HCT116 (cell line): ENCODE data around the gene PPP6C. TPM values are rescaled to one million over a fixed set of nuclear protein-coding genes. Genes with fewer than 3 reads are reported as not detected.

Experiments
- ATAC-seq: fragments of 200-7000 bp; cut with Tn5 transposase; 2 replicates; pipeline ENCODE4 v1.9.1; 2020; ENCODE audit warnings: mild to moderate bottlenecking, moderate library complexity
- BruUV-seq: library from RNA; stranded (reverse); fragments of 400-500 nt; replicated peaks from 2 replicates; lab custom pipeline; 2021; lab: Mats Ljungman, UMichigan
- CTCF ChIA-PET: fragments of 300-600 bp; sonication (Branson Sonifier 250); formaldehyde crosslinking; loops from one replicate; lab custom pipeline; 2021; ENCODE audit warnings: antibody characterized with exemption; lab: Charles Lee
- POLR2A ChIA-PET: fragments of 300-600, 350-600 bp; sonication (Branson Sonifier 250); formaldehyde crosslinking; loops from one replicate; lab custom pipeline; 2021; ENCODE audit warnings: antibody characterized with exemption; lab: Charles Lee
- RAD21 ChIA-PET, 2 experiments: fragments of 300-600 bp; sonication (Branson Sonifier 250); formaldehyde crosslinking; loops; one replicate each; lab custom pipeline; 2023; ENCODE audit warnings: low total read pairs in 2 of 2; ENCODE audit not compliant: uncharacterized antibody in 2 of 2, unreplicated experiment in 2 of 2, low non-redundant PET in 1 of 2; lab: Charles Lee
- DNase-seq: peaks from one replicate; pipeline ENCODE4 v3.0.0-alpha.2; 2010; ENCODE audit warnings: low read depth, low spot score
- H2AFZ ChIP-seq: fragments of 200-600 bp; shearing (Covaris generic), sonication (generic); 2 replicates; pipeline ENCODE4 v1.6.1; 2017; ENCODE audit warnings: low read depth, mixed run types, mixed read lengths, antibody characterized with exemption, low read length; ENCODE audit not compliant: poor library complexity, severe bottlenecking
- H3K27ac ChIP-seq: 2 replicates; pipeline ENCODE4 v1.5.1; 2012; ENCODE audit warnings: low read depth, low read length
- H3K27me3 ChIP-seq: fragments of 200-600 bp; sonication (generic); 2 replicates; pipeline ENCODE4 v1.6.1; 2016; ENCODE audit warnings: mixed run types, low read length, mixed read lengths; ENCODE audit not compliant: insufficient read depth
- H3K36me3 ChIP-seq, 2 experiments: fragments of 200-500 bp in 1 of 2; fragments of 200-600 bp in 1 of 2; sonication (Bioruptor generic) in 1 of 2; sonication (generic) in 1 of 2; 2 replicates each; pipeline versions ENCODE4 v1.5.1 to v1.6.1; 2014 to 2016; ENCODE audit warnings: low read length in 2 of 2, inconsistent platforms in 1 of 2, mixed read lengths in 1 of 2, mixed run types in 1 of 2; ENCODE audit not compliant: insufficient read depth in 2 of 2, control insufficient read depth in 1 of 2
- H3K4me1 ChIP-seq, 2 experiments: fragments of 200-600 bp in 1 of 2; sonication (generic) in 1 of 2; 2 replicates each; pipeline versions ENCODE4 v1.5.1 to v1.6.1; 2012 to 2017; ENCODE audit warnings: low read length in 2 of 2, inconsistent platforms in 1 of 2, mild to moderate bottlenecking in 1 of 2, mixed read lengths in 1 of 2, mixed run types in 1 of 2, moderate library complexity in 1 of 2; ENCODE audit not compliant: insufficient read depth in 2 of 2, control insufficient read depth in 1 of 2
- H3K4me2 ChIP-seq: fragments of 200-600 bp; sonication (generic); 2 replicates; pipeline ENCODE4 v1.6.1; 2017; ENCODE audit warnings: mixed run types, low read length, mixed read lengths
- H3K4me3 ChIP-seq, 2 experiments: fragments of 200-600 bp in 1 of 2; sonication (generic) in 1 of 2; replicated peaks in 1 of 2; 2 replicates each; pipeline ENCODE4 v1.5.1; 2011 to 2016; ENCODE audit warnings: low read length in 2 of 2, control low read depth in 1 of 2, low read depth in 1 of 2, mild to moderate bottlenecking in 1 of 2, mixed read lengths in 1 of 2, mixed run types in 1 of 2
- H3K79me2 ChIP-seq: fragments of 200-600 bp; sonication (generic); 2 replicates; pipeline ENCODE4 v1.6.1; 2017; ENCODE audit warnings: mild to moderate bottlenecking, mixed run types, low read length, moderate library complexity, mixed read lengths; ENCODE audit not compliant: insufficient read depth
- H3K9ac ChIP-seq: fragments of 200-600 bp; sonication (generic); 2 replicates; pipeline ENCODE4 v1.6.1; 2016; ENCODE audit warnings: low read length, mixed read lengths
- H3K9me2 ChIP-seq: fragments of 200-600 bp; sonication (generic), shearing (Covaris generic); 2 replicates; pipeline ENCODE4 v1.6.1; 2017; ENCODE audit warnings: mixed run types, mild to moderate bottlenecking, moderate library complexity; ENCODE audit not compliant: insufficient read depth
- H3K9me3 ChIP-seq, 2 experiments: fragments of 200-500 bp in 1 of 2; fragments of 200-600 bp in 1 of 2; sonication (Bioruptor generic) in 1 of 2; sonication (generic) in 1 of 2; 2 replicates each; pipeline ENCODE4 v1.6.1; 2014 to 2017; ENCODE audit warnings: low read length in 2 of 2, mixed read lengths in 2 of 2, inconsistent platforms in 1 of 2, low read depth in 1 of 2, mild to moderate bottlenecking in 1 of 2, mixed run types in 1 of 2, moderate library complexity in 1 of 2; ENCODE audit not compliant: control insufficient read depth in 1 of 2, insufficient read depth in 1 of 2
- H4K20me1 ChIP-seq: fragments of 200-600 bp; sonication (generic), shearing (Covaris generic); 2 replicates; pipeline ENCODE4 v1.6.1; 2017; ENCODE audit warnings: mixed run types, mild to moderate bottlenecking, moderate library complexity; ENCODE audit not compliant: insufficient read depth
- ATF3 ChIP-seq: IDR thresholded peaks from 2 replicates; pipeline ENCODE4 v1.6.1; 2012
- CBX3 ChIP-seq: IDR thresholded peaks from 2 replicates; pipeline ENCODE4 v1.6.1; 2012; ENCODE audit warnings: low read depth
- CEBPB ChIP-seq: IDR thresholded peaks from 2 replicates; pipeline ENCODE4 v1.6.1; 2012; ENCODE audit warnings: low read depth
- EZH2 ChIP-seq: fragments of 200-600 bp; sonication (generic); IDR thresholded peaks from 2 replicates; pipeline ENCODE4 v1.6.1; 2017; ENCODE audit warnings: antibody characterized with exemption, mixed run types
- EZH2phosphoT487 ChIP-seq: fragments of 200-600 bp; IDR thresholded peaks from 2 replicates; pipeline ENCODE4 v1.6.1; 2018; ENCODE audit warnings: antibody characterized with exemption, borderline replicate concordance
- FOSL1 ChIP-seq: IDR thresholded peaks from 2 replicates; pipeline ENCODE4 v1.6.1; 2012; ENCODE audit warnings: low read depth
- JUND ChIP-seq: IDR thresholded peaks from 2 replicates; pipeline ENCODE4 v1.6.1; 2012
- MAX ChIP-seq: IDR thresholded peaks from 2 replicates; pipeline ENCODE4 v1.6.1; 2012
- POLR2AphosphoS5 ChIP-seq: IDR thresholded peaks from 2 replicates; pipeline ENCODE4 v1.6.1; 2011; ENCODE audit warnings: mild to moderate bottlenecking, low read depth, low read length, moderate library complexity
- RAD21 ChIP-seq: IDR thresholded peaks from 2 replicates; pipeline ENCODE4 v1.6.1; 2012; ENCODE audit warnings: low read depth, mild to moderate bottlenecking
- TCF7L2 ChIP-seq: IDR thresholded peaks from 2 replicates; pipeline ENCODE4 v1.7.0; 2011; ENCODE audit warnings: borderline replicate concordance, inconsistent platforms; ENCODE audit not compliant: insufficient read depth, insufficient read length; ENCODE audit errors: extremely low read depth
- YY1 ChIP-seq: IDR thresholded peaks from 2 replicates; pipeline ENCODE4 v1.6.1; 2011; ENCODE audit warnings: low read length, low read depth, moderate library complexity, mild to moderate bottlenecking; ENCODE audit not compliant: insufficient replicate concordance; ENCODE audit errors: extremely low read depth
- ZBTB33 ChIP-seq: IDR thresholded peaks from 2 replicates; pipeline ENCODE4 v1.6.1; 2011; ENCODE audit warnings: mild to moderate bottlenecking, low read length, moderate library complexity; ENCODE audit not compliant: insufficient replicate concordance; ENCODE audit errors: extremely low read depth
- ZFX ChIP-seq: fragments of 450-650 bp; IDR thresholded peaks from 2 replicates; pipeline ENCODE4 v1.6.1; 2017
- intact Hi-C: fragments of 100-400 bp; cut with micrococcal nuclease; formaldehyde crosslinking; loops from 2 replicates; pipeline ENCODE4 v1.10.0; 2022
- total RNA-seq: library from RNA; stranded (reverse); gene quantifications from one replicate; pipeline ENCODE4 v1.2.1, GENCODE V29; 2021; ENCODE audit not compliant: unreplicated experiment

The PPP6C gene
- total RNA-seq, 1 experiment from 2014 or later = 35.4 TPM

- ATAC-seq (no peak), DNase-seq (no peak)
- Histone ChIP-seq H3K9me3 (no peaks in the 10 kb centered on the region), H3K9me2 (no peaks in the 10 kb centered on the region), H3K27me3 (no peaks in the 10 kb centered on the region), H3K4me3 (no peak overlapping the region), H3K36me3 (no peaks in the 10 kb centered on the region), H4K20me1 (no peaks in the 10 kb centered on the region), H3K79me2 (peaks cover 8% of the 10 kb centered on the region; the same call in 1 of the 2 replicates), H3K4me1 (peaks cover 0 to 4% of the 10 kb centered on the region in 2 experiments; a peak in 1 of 4 replicates), H3K4me2 (no peak overlapping the region), H2AFZ (no peak overlapping the region), H3K9ac (no peak overlapping the region), H3K27ac (no peak overlapping the region)
- no peak for TF ChIP-seq ZFX
- no peak for TF ChIP-seq RAD21
- no peak for TF ChIP-seq CEBPB
- TF ChIP-seq ATF3 = no peak
- no peak for TF ChIP-seq CBX3
- no peak for TF ChIP-seq POLR2AphosphoS5
- TF ChIP-seq JUND = no peak
- TF ChIP-seq EZH2 = no peak
- TF ChIP-seq MAX = no peak
- TF ChIP-seq TCF7L2 = no peak
- no peak for TF ChIP-seq ZBTB33
- TF ChIP-seq FOSL1 = no peak
- no peak for TF ChIP-seq EZH2phosphoT487
- no peak for TF ChIP-seq YY1
- RAD21 ChIA-PET = interaction anchor here in 1 of 2 experiments (0.7 kb wide), 1 partner anchor 55 kb away, joined by 4 read pairs; no protein-coding TSS in a partner anchor
- BruUV-seq = no TSS peak
- CTCF ChIA-PET = no interaction called here
- intact Hi-C loops = no loop called here
- POLR2A ChIA-PET = no interaction called here
Observed at GRCh38 chr9:125125523-125125922, 64.1 kb downstream of the PPP6C start.
